ENCODE data around the gene GALNT18.

The GALNT18 gene

GRCh38 chr11:11535611-11536010 is 86.2 kb downstream of the GALNT18 start:
- DNase-seq: no peak
- POLR2A ChIA-PET: no interaction called here
- 72% methylated on average over 5 of the region's 6 CpGs for WGBS (ENCODE audit: insufficient coverage)
- no peaks in the 10 kb centered on the region for H3K36me3 ChIP-seq (ENCODE audit: control insufficient read depth in 4 of 4, insufficient read depth in 4 of 4, low read length in 3 of 4)
- no peaks in the 10 kb centered on the region for H3K9me3 ChIP-seq (ENCODE audit: control extremely low read depth in 1 of 5, control insufficient read depth in 4 of 5, insufficient read depth in 2 of 5, low read depth in 1 of 5, low read length in 4 of 5)
- no peaks in the 10 kb centered on the region for H3K27me3 ChIP-seq (replicated peaks in 2 of 5; ENCODE audit: control insufficient read depth in 4 of 5, insufficient read depth in 5 of 5, low read length in 4 of 5)
- H3K27ac ChIP-seq (ENCODE audit: insufficient read depth in 1 of 2, low read depth in 1 of 2, low read length in 2 of 2, poor library complexity in 1 of 2, severe bottlenecking in 2 of 2): no peak overlapping the region
- CTCF ChIA-PET: interaction anchor here (1.2 kb wide), 1 partner anchor 11 kb away, joined by 3 read pairs; no protein-coding TSS in a partner anchor
- H3K4me1 ChIP-seq (ENCODE audit: control extremely low read depth in 1 of 4, control insufficient read depth in 4 of 4, insufficient read depth in 4 of 4, low read length in 3 of 4): peaks cover 0 to 17% (median 7%) of the 10 kb centered on the region in 4 experiments
- no peak overlapping the region for H3K4me3 ChIP-seq (ENCODE audit: control insufficient read depth in 1 of 7, extremely low read depth in 1 of 7, insufficient read depth in 4 of 7, low read depth in 2 of 7, low read length in 6 of 7)

GRCh38 chr11:11534981-11535380 is 86.8 kb downstream of the GALNT18 start:
- Histone ChIP-seq H3K27me3 (replicated peaks in 2 of 5; ENCODE audit: control insufficient read depth in 4 of 5, insufficient read depth in 5 of 5, low read length in 4 of 5) (no peaks in the 10 kb centered on the region), H3K9me3 (ENCODE audit: control extremely low read depth in 1 of 5, control insufficient read depth in 4 of 5, insufficient read depth in 2 of 5, low read depth in 1 of 5, low read length in 4 of 5) (no peaks in the 10 kb centered on the region), H3K4me1 (ENCODE audit: control extremely low read depth in 1 of 4, control insufficient read depth in 4 of 4, insufficient read depth in 4 of 4, low read length in 3 of 4) (peaks cover 0 to 17% (median 7%) of the 10 kb centered on the region in 4 experiments), H3K4me3 (ENCODE audit: control insufficient read depth in 1 of 7, extremely low read depth in 1 of 7, insufficient read depth in 4 of 7, low read depth in 2 of 7, low read length in 6 of 7) (no peak overlapping the region), H3K27ac (ENCODE audit: insufficient read depth in 1 of 2, low read depth in 1 of 2, low read length in 2 of 2, poor library complexity in 1 of 2, severe bottlenecking in 2 of 2) (no peak overlapping the region), H3K36me3 (ENCODE audit: control insufficient read depth in 4 of 4, insufficient read depth in 4 of 4, low read length in 3 of 4) (no peaks in the 10 kb centered on the region)
- no peak for DNase-seq
- ChIA-PET POLR2A (no interaction called here), CTCF (interaction anchor here (1.2 kb wide), 1 partner anchor 12 kb away, joined by 3 read pairs; no protein-coding TSS in a partner anchor)
- WGBS (ENCODE audit: insufficient coverage): 100% methylated on average over 2 of the region's 4 CpGs

GRCh38 chr11:11533751-11534150 is 88.1 kb downstream of the GALNT18 start:
- Histone ChIP-seq H3K4me1 (ENCODE audit: control extremely low read depth in 1 of 4, control insufficient read depth in 4 of 4, insufficient read depth in 4 of 4, low read length in 3 of 4) (peaks cover 0 to 17% (median 7%) of the 10 kb centered on the region in 4 experiments), H3K27me3 (replicated peaks in 2 of 5; ENCODE audit: control insufficient read depth in 4 of 5, insufficient read depth in 5 of 5, low read length in 4 of 5) (no peaks in the 10 kb centered on the region), H3K9me3 (ENCODE audit: control extremely low read depth in 1 of 5, control insufficient read depth in 4 of 5, insufficient read depth in 2 of 5, low read depth in 1 of 5, low read length in 4 of 5) (peaks cover 0 to 6% (median 0%) of the 10 kb centered on the region in 5 experiments), H3K27ac (ENCODE audit: insufficient read depth in 1 of 2, low read depth in 1 of 2, low read length in 2 of 2, poor library complexity in 1 of 2, severe bottlenecking in 2 of 2) (no peak overlapping the region), H3K36me3 (ENCODE audit: control insufficient read depth in 4 of 4, insufficient read depth in 4 of 4, low read length in 3 of 4) (no peaks in the 10 kb centered on the region), H3K4me3 (ENCODE audit: control insufficient read depth in 1 of 7, extremely low read depth in 1 of 7, insufficient read depth in 4 of 7, low read depth in 2 of 7, low read length in 6 of 7) (no peak overlapping the region)
- WGBS (ENCODE audit: insufficient coverage): 97% methylated on average over 7 of the region's 7 CpGs
- DNase-seq: no peak
- CTCF ChIA-PET: no interaction called here
- POLR2A ChIA-PET: no interaction called here

GRCh38 chr11:11533057-11533456 is 88.7 kb downstream of the GALNT18 start:
- CTCF ChIA-PET: no interaction called here
- 100% methylated on average over 2 of the region's 2 CpGs for WGBS (ENCODE audit: insufficient coverage)
- POLR2A ChIA-PET: no interaction called here

GRCh38 chr11:11532574-11532973 is 89.2 kb downstream of the GALNT18 start:
- ChIA-PET POLR2A (no interaction called here), CTCF (no interaction called here)
- peaks cover 0 to 6% (median 0%) of the 10 kb centered on the region in 5 experiments for H3K9me3 ChIP-seq (ENCODE audit: control extremely low read depth in 1 of 5, control insufficient read depth in 4 of 5, insufficient read depth in 2 of 5, low read depth in 1 of 5, low read length in 4 of 5)
- H3K27ac ChIP-seq (ENCODE audit: insufficient read depth in 1 of 2, low read depth in 1 of 2, low read length in 2 of 2, poor library complexity in 1 of 2, severe bottlenecking in 2 of 2): no peak overlapping the region
- no peaks in the 10 kb centered on the region for H3K27me3 ChIP-seq (replicated peaks in 2 of 5; ENCODE audit: control insufficient read depth in 4 of 5, insufficient read depth in 5 of 5, low read length in 4 of 5)
- H3K4me3 ChIP-seq (ENCODE audit: control insufficient read depth in 1 of 7, extremely low read depth in 1 of 7, insufficient read depth in 4 of 7, low read depth in 2 of 7, low read length in 6 of 7): no peak overlapping the region
- no peak for DNase-seq
- H3K4me1 ChIP-seq (ENCODE audit: control extremely low read depth in 1 of 4, control insufficient read depth in 4 of 4, insufficient read depth in 4 of 4, low read length in 3 of 4): peaks cover 0 to 17% (median 7%) of the 10 kb centered on the region in 4 experiments
- no peaks in the 10 kb centered on the region for H3K36me3 ChIP-seq (ENCODE audit: control insufficient read depth in 4 of 4, insufficient read depth in 4 of 4, low read length in 3 of 4)
- 94% methylated on average over 2 of the region's 2 CpGs for WGBS (ENCODE audit: insufficient coverage)

More at GRCh38 chr11:11533057-11533456, 88.7 kb downstream of the GALNT18 start:
- no peak for DNase-seq
- peaks cover 0 to 6% (median 0%) of the 10 kb centered on the region in 5 experiments for H3K9me3 ChIP-seq (ENCODE audit: control extremely low read depth in 1 of 5, control insufficient read depth in 4 of 5, insufficient read depth in 2 of 5, low read depth in 1 of 5, low read length in 4 of 5)
- H3K4me1 ChIP-seq (ENCODE audit: control extremely low read depth in 1 of 4, control insufficient read depth in 4 of 4, insufficient read depth in 4 of 4, low read length in 3 of 4): peaks cover 0 to 17% (median 7%) of the 10 kb centered on the region in 4 experiments
- no peaks in the 10 kb centered on the region for H3K36me3 ChIP-seq (ENCODE audit: control insufficient read depth in 4 of 4, insufficient read depth in 4 of 4, low read length in 3 of 4)
- H3K27ac ChIP-seq (ENCODE audit: insufficient read depth in 1 of 2, low read depth in 1 of 2, low read length in 2 of 2, poor library complexity in 1 of 2, severe bottlenecking in 2 of 2): no peak overlapping the region
- no peaks in the 10 kb centered on the region for H3K27me3 ChIP-seq (replicated peaks in 2 of 5; ENCODE audit: control insufficient read depth in 4 of 5, insufficient read depth in 5 of 5, low read length in 4 of 5)
- H3K4me3 ChIP-seq (ENCODE audit: control insufficient read depth in 1 of 7, extremely low read depth in 1 of 7, insufficient read depth in 4 of 7, low read depth in 2 of 7, low read length in 6 of 7): no peak overlapping the region

GRCh38 chr11:11531131-11531908 is 90.5 kb downstream of the GALNT18 start:
- H3K9me3 ChIP-seq (ENCODE audit: control extremely low read depth in 1 of 5, control insufficient read depth in 4 of 5, insufficient read depth in 2 of 5, low read depth in 1 of 5, low read length in 4 of 5): peaks cover 0 to 6% (median 0%) of the 10 kb centered on the region in 5 experiments
- ChIA-PET POLR2A (no interaction called here), CTCF (no interaction called here)
- DNase-seq: no peak
- no peaks in the 10 kb centered on the region for H3K36me3 ChIP-seq (ENCODE audit: control insufficient read depth in 4 of 4, insufficient read depth in 4 of 4, low read length in 3 of 4)
- 97% methylated on average over 9 of the region's 11 CpGs for WGBS (ENCODE audit: insufficient coverage)
- peaks cover 0 to 14% (median 7%) of the 10 kb centered on the region in 4 experiments for H3K4me1 ChIP-seq (ENCODE audit: control extremely low read depth in 1 of 4, control insufficient read depth in 4 of 4, insufficient read depth in 4 of 4, low read length in 3 of 4)
- no peak overlapping the region for H3K4me3 ChIP-seq (ENCODE audit: control insufficient read depth in 1 of 7, extremely low read depth in 1 of 7, insufficient read depth in 4 of 7, low read depth in 2 of 7, low read length in 6 of 7)
- H3K27me3 ChIP-seq (replicated peaks in 2 of 5; ENCODE audit: control insufficient read depth in 4 of 5, insufficient read depth in 5 of 5, low read length in 4 of 5): no peaks in the 10 kb centered on the region
- no peak overlapping the region for H3K27ac ChIP-seq (ENCODE audit: insufficient read depth in 1 of 2, low read depth in 1 of 2, low read length in 2 of 2, poor library complexity in 1 of 2, severe bottlenecking in 2 of 2)

- no peak overlapping the region for H3K27ac ChIP-seq (ENCODE audit: insufficient read depth in 1 of 2, low read depth in 1 of 2, low read length in 2 of 2, poor library complexity in 1 of 2, severe bottlenecking in 2 of 2)
- no peaks in the 10 kb centered on the region for H3K36me3 ChIP-seq (ENCODE audit: control insufficient read depth in 4 of 4, insufficient read depth in 4 of 4, low read length in 3 of 4)
- H3K27me3 ChIP-seq (replicated peaks in 2 of 5; ENCODE audit: control insufficient read depth in 4 of 5, insufficient read depth in 5 of 5, low read length in 4 of 5): no peaks in the 10 kb centered on the region
- peaks cover 0 to 6% (median 0%) of the 10 kb centered on the region in 5 experiments for H3K9me3 ChIP-seq (ENCODE audit: control extremely low read depth in 1 of 5, control insufficient read depth in 4 of 5, insufficient read depth in 2 of 5, low read depth in 1 of 5, low read length in 4 of 5)
- H3K4me1 ChIP-seq (ENCODE audit: control extremely low read depth in 1 of 4, control insufficient read depth in 4 of 4, insufficient read depth in 4 of 4, low read length in 3 of 4): no peaks in the 10 kb centered on the region
- DNase-seq: no peak
- WGBS (ENCODE audit: insufficient coverage): 78% methylated on average over 1 of the region's 1 CpG
- ChIA-PET CTCF (no interaction called here), POLR2A (no interaction called here)
- no peak overlapping the region for H3K4me3 ChIP-seq (ENCODE audit: control insufficient read depth in 1 of 7, extremely low read depth in 1 of 7, insufficient read depth in 4 of 7, low read depth in 2 of 7, low read length in 6 of 7)
Measured at GRCh38 chr11:11528986-11529385, 92.8 kb downstream of the GALNT18 start.

All from common myeloid progenitor, CD34-positive (primary cell).